Stimulated activated naive CD8-positive, alpha-beta T cell treated with anti-CD3 and anti-CD28 coated beads, Interleukin-15, Interleukin-2, amounts not matched to agents 100 U/mL and 50 U/mL, for 24 hours (primary cell): ENCODE measurements around the gene PHF3.

Experiments used
- ATAC-seq: fragments of 150-1000 bp; cut with Tn5 transposase; one replicate; pipeline ENCODE4 v1.10.0; 2021
- DNase-seq: peaks from one replicate; pipeline ENCODE4 v3.0.0; 2021

The PHF3 gene

GRCh38 chr6:63764318-63764916 is 128.8 kb downstream of the PHF3 start:
- DNase-seq (no peak), ATAC-seq (no peak)
